HG02852 (cell line): ENCODE measurements around the gene RHEB.

Source experiments
- ATAC-seq: cut with Tn5 transposase; IDR thresholded peaks from one replicate; pipeline ENCODE4 v1.9.1; 2021; ENCODE audit warnings: mild to moderate bottlenecking, moderate library complexity; ENCODE audit not compliant: unreplicated experiment

Gene RHEB

GRCh38 chr7:151423226-151423625 lies 96.5 kb downstream of the RHEB start:
- no peak for ATAC-seq

- no peak for ATAC-seq
These were observed 97.5 kb downstream of the RHEB start for GRCh38 chr7:151422212-151422611.

- no peak for ATAC-seq
These were observed 99.6 kb downstream of the RHEB start for GRCh38 chr7:151420144-151420543.

GRCh38 chr7:151416941-151417315 lies 102.8 kb downstream of the RHEB start:
- no peak for ATAC-seq

- ATAC-seq = no peak
These were observed 103.4 kb downstream of the RHEB start for GRCh38 chr7:151416112-151416940.
